GM20000 (cell line): ENCODE data around the gene VOPP1.

Experiments
- DNase-seq: peaks from one replicate; pipeline ENCODE4 v3.0.0; 2012; ENCODE audit warnings: low spot score
- CTCF ChIP-seq: IDR thresholded peaks from 2 replicates; pipeline ENCODE4 v1.5.1; 2012; ENCODE audit warnings: mild to moderate bottlenecking, control low read depth; ENCODE audit errors: extremely low read depth, missing control alignments

The VOPP1 gene

GRCh38 chr7:55449992-55450535, 122.2 kb downstream of the VOPP1 start:
- no peak for TF ChIP-seq CTCF
- no peak for DNase-seq

- DNase-seq, result no peak
- no peak for TF ChIP-seq CTCF
Observed at GRCh38 chr7:55449205-55449991, 122.9 kb downstream of the VOPP1 start.

- no peak for TF ChIP-seq CTCF
- DNase-seq, result no peak
Observed at GRCh38 chr7:55448526-55448925, 123.8 kb downstream of the VOPP1 start.

GRCh38 chr7:55444786-55445185, 127.5 kb downstream of the VOPP1 start:
- no peak for DNase-seq
- no peak for TF ChIP-seq CTCF

- no peak for TF ChIP-seq CTCF
- no peak for DNase-seq
Observed at GRCh38 chr7:55441774-55442522, 130.4 kb downstream of the VOPP1 start.

- no peak for TF ChIP-seq CTCF
Observed at GRCh38 chr7:55441002-55441401, 131.3 kb downstream of the VOPP1 start.

GRCh38 chr7:55440040-55440690, 132.1 kb downstream of the VOPP1 start:
- TF ChIP-seq CTCF, result no peak
- DNase-seq, result no peak

More at GRCh38 chr7:55441002-55441401, 131.3 kb downstream of the VOPP1 start:
- no peak for DNase-seq
